K562 (cell line): Measurements from ENCODE around the gene ARMC7. TPM values are rescaled to one million over a fixed set of nuclear protein-coding genes. Genes with fewer than 3 reads are reported as not detected.

ENCODE experiments used
- ATAC-seq: fragments of 200-7000 bp; cut with Tn5 transposase; 3 replicates; pipeline ENCODE4 v1.9.1; 2020; ENCODE audit warnings: moderate library complexity
- BruUV-seq: library from RNA; stranded (reverse); fragments of 400-500 nt; replicated peaks from 2 replicates; lab custom pipeline; 2021; lab: Mats Ljungman, UMichigan
- CTCF ChIA-PET: fragments of 300-600 bp; formaldehyde crosslinking; extraction: SDS; loops from one replicate; lab custom pipeline; 2021; ENCODE audit warnings: low intra/inter-chr PET ratio; lab: Yijun Ruan, JAX
- POLR2A ChIA-PET: fragments of 300-600, 350-650 bp; sonication (Branson Sonifier 250); formaldehyde crosslinking; extraction: SDS; loops from one replicate; lab custom pipeline; 2021; ENCODE audit warnings: antibody characterized with exemption, inconsistent platforms; lab: Yijun Ruan, JAX
- DNase-seq, 4 experiments: peaks; one replicate each; pipeline versions ENCODE4 v3.0.0 to v3.0.0-alpha.2; 2011 to 2018; ENCODE audit warnings: low spot score in 3 of 4, mixed read lengths in 3 of 4; ENCODE audit errors: extremely low read depth in 1 of 4
- FAIRE-seq: peaks from 2 replicates; lab custom pipeline; 2011; peaks lifted over from hg19 to GRCh38; lab: Jason Lieb, UNC
- H2AFZ ChIP-seq: 2 replicates; pipeline ENCODE4 v1.6.0; 2011; ENCODE audit warnings: low read depth, low read length, control low read depth, inconsistent platforms
- H3K27ac ChIP-seq: fragments of 200-600 bp; 3 replicates; pipeline ENCODE4 v1.8.0; 2011; ENCODE audit warnings: low read depth, mild to moderate bottlenecking, control low read depth, inconsistent platforms, low read length, moderate library complexity, mixed read lengths; ENCODE audit errors: extremely low read depth
- H3K27me3 ChIP-seq, 2 experiments: fragments of 300-600 bp in 1 of 2; 2 replicates in 1 of 2; 3 replicates in 1 of 2; pipeline versions ENCODE4 v1.6.0 to v1.8.0; 2011; ENCODE audit warnings: inconsistent platforms in 2 of 2, low read length in 2 of 2, mild to moderate bottlenecking in 1 of 2, mixed read lengths in 1 of 2, moderate library complexity in 1 of 2; ENCODE audit not compliant: control insufficient read depth in 2 of 2, insufficient read depth in 2 of 2
- H3K36me3 ChIP-seq: fragments of 300-600 bp; 3 replicates; pipeline ENCODE4 v1.8.0; 2011; ENCODE audit warnings: mild to moderate bottlenecking, low read length, inconsistent platforms; ENCODE audit not compliant: control insufficient read depth, insufficient read depth
- H3K4me1 ChIP-seq, 2 experiments: fragments of 200-600 bp in 1 of 2; replicated peaks in 1 of 2; 2 replicates in 1 of 2; 3 replicates in 1 of 2; pipeline versions ENCODE4 v1.5.1 to v1.8.0; 2011; ENCODE audit warnings: inconsistent platforms in 2 of 2, low read length in 2 of 2, mild to moderate bottlenecking in 1 of 2, mixed read lengths in 1 of 2, moderate library complexity in 1 of 2; ENCODE audit not compliant: control insufficient read depth in 2 of 2, insufficient read depth in 2 of 2
- H3K4me2 ChIP-seq: 2 replicates; pipeline ENCODE4 v1.6.1; 2011; ENCODE audit warnings: low read length, control low read depth, inconsistent platforms, mixed read lengths; ENCODE audit not compliant: insufficient read depth
- H3K4me3 ChIP-seq: fragments of 200-600 bp; sonication (generic), shearing (Covaris generic); 2 replicates; pipeline ENCODE4 v1.5.1; 2016; ENCODE audit warnings: control low read depth, inconsistent platforms
- H3K79me2 ChIP-seq: fragments of 200-600 bp; 3 replicates; pipeline ENCODE4 v1.8.0; 2011; ENCODE audit warnings: low read length, inconsistent platforms; ENCODE audit not compliant: control insufficient read depth, insufficient read depth
- H3K9ac ChIP-seq, 2 experiments: 2 replicates each; pipeline versions ENCODE4 v1.6.0 to v1.6.1; 2011; ENCODE audit warnings: low read depth in 2 of 2, low read length in 2 of 2, control low read depth in 1 of 2, inconsistent platforms in 1 of 2, mild to moderate bottlenecking in 1 of 2, mixed read lengths in 1 of 2; ENCODE audit not compliant: insufficient read depth in 1 of 2
- H3K9me1 ChIP-seq: one replicate; pipeline ENCODE4 v1.6.0; 2011; ENCODE audit warnings: inconsistent platforms, mild to moderate bottlenecking, low read length, moderate library complexity; ENCODE audit not compliant: control insufficient read depth, insufficient read depth
- H3K9me3 ChIP-seq: replicated peaks from 2 replicates; pipeline ENCODE4 v1.5.1; 2011; ENCODE audit warnings: low read depth, low read length, inconsistent platforms; ENCODE audit not compliant: control insufficient read depth, insufficient read depth
- H4K20me1 ChIP-seq: replicated peaks from 2 replicates; pipeline ENCODE4 v1.6.1; 2011; ENCODE audit warnings: low read length, inconsistent platforms, mixed read lengths; ENCODE audit not compliant: control insufficient read depth, insufficient read depth
- C11orf30 ChIP-seq: fragments of 450-650 bp; IDR thresholded peaks from 2 replicates; pipeline ENCODE4 v1.6.1; 2016; ENCODE audit warnings: low read depth, mild to moderate bottlenecking
- ZNF316 ChIP-seq: fragments of 450-650 bp; IDR thresholded peaks from 2 replicates; pipeline ENCODE4 v1.6.1; 2016
- WGBS: fragments of 100-300 bp; shearing (Covaris generic); methylation state at CpG from one replicate; pipeline ENCODE4 v1.1.6; 2016; ENCODE audit warnings: low coverage, mixed read lengths; ENCODE audit not compliant: insufficient coverage; ENCODE audit errors: missing lambda C conversion rate; 5-methylcytosine and 5-hydroxymethylcytosine counted together
- in situ Hi-C: fragments of 300-500 bp; cut with MboI; formaldehyde crosslinking; loops from 4 replicates; pipeline ENCODE4 v1.15.0; 2018; ENCODE audit warnings: inconsistent platforms, mixed read lengths
- intact Hi-C: fragments of 100-400 bp; cut with micrococcal nuclease; formaldehyde crosslinking; loops from 2 replicates; pipeline ENCODE4 v1.14.2; 2022
- polyA plus RNA-seq, 8 experiments: library from polyadenylated mRNA; depleted of rRNA in 4 of 8; stranded (reverse) in 5 of 8; unstranded in 3 of 8; fragments of >200 nt; fragmentation: Nextera tagmentation in 2 of 8; fragmentation: Illumina TruSeq in 1 of 8; extraction: Ambion mirVana in 2 of 8; extraction: Trizol in 1 of 8; gene quantifications; 2 replicates each; pipeline versions ENCODE4 v1.2.1 to v1.2.3, GENCODE V29; 2011 to 2014; ENCODE audit warnings: inconsistent platforms in 1 of 8, missing spikeins in 1 of 8
- total RNA-seq, 7 experiments: library from RNA; depleted of rRNA in 6 of 7; stranded (reverse); fragments of >200 nt in 6 of 7; fragmentation: Illumina TruSeq in 2 of 7; extraction: Trizol in 2 of 7; gene quantifications; 2 replicates each; pipeline versions ENCODE4 v1.2.1 to v1.2.3, GENCODE V29; 2011 to 2021; ENCODE audit warnings: low replicate concordance in 1 of 7
- TF ChIP-seq, protein P1 (sequence below), 2 experiments: fragments of 450-650 bp in 1 of 2; sonication (generic) in 1 of 2; formaldehyde crosslinking; conservative IDR thresholded peaks; 2 replicates each; pipeline versions ENCODE4 v1.4.0 to v1.8.1; 2020 to 2022; ENCODE audit warnings: mild to moderate bottlenecking in 1 of 2, missing genetic modification reagents in 1 of 2

Gene ARMC7
- total and polyA plus RNA-seq, 9 of the 15 experiments (the other 6 are each of a cell fraction or from before 2014, with no cell fraction given), result 1.4 to 15.2 (median 5.9) TPM

DNA sequence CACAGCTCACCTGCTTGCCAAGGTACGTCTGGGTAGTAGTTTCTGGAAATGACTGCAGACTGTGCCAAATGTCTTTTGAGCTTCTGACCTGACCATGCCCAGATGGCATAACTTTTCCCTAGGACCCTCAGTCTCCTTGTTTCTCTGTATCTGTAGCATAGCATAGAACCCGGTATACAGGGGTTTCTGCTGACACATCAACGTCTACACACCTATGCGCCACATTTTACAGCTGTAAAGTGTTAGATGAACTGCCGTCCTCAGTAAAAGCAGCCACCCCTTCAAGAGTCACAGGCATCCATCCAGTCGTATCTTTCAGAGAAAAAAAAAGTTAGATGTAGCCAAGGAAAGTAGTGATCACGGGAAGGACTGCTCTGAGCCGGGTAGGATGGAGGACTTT, 45.3 kb upstream of the ARMC7 start:
- Histone ChIP-seq H3K4me2 (no peak overlapping the region), H2AFZ (no peak overlapping the region), H4K20me1 (0 out of 2 replicates have a peak, but pooled peaks cover 3% of the 10 kb centered on the region), H3K27me3 (no peaks in the 10 kb centered on the region), H3K4me3 (no peak overlapping the region), H3K27ac (no peak overlapping the region), H3K9ac (peak overlapping the region in 1 of 2 experiments; percentile 55; a peak in 1 of 4 replicates), H3K9me1 (no peaks in the 10 kb centered on the region), H3K36me3 (peaks cover 56% of the 10 kb centered on the region), H3K4me1 (peaks cover 0 to 3% of the 10 kb centered on the region in 2 experiments; a peak in 3 of 5 replicates), H3K9me3 (no peaks in the 10 kb centered on the region), H3K79me2 (no peaks in the 10 kb centered on the region)
- in situ Hi-C loops, result loop anchor here (5.0 kb wide), 1 partner anchor 48 kb away; no protein-coding TSS in a partner anchor
- ATAC-seq (no peak), DNase-seq (no peak), FAIRE-seq (no peak)
- no TSS peak for BruUV-seq
- 88% methylated on average over 8 of the region's 8 CpGs for WGBS
- POLR2A ChIA-PET, result interaction anchor here (0.5 to 0.7 kb wide), 2 partner anchors 28 to 78 kb away, joined by 3 read pairs; no protein-coding TSS in a partner anchor
- CTCF ChIA-PET, result interaction anchor here (0.5 to 1.1 kb wide), 2 partner anchors 107 to 133 kb away, joined by 3 to 4 read pairs; no protein-coding TSS in a partner anchor
- TF ChIP-seq, protein P1, sequence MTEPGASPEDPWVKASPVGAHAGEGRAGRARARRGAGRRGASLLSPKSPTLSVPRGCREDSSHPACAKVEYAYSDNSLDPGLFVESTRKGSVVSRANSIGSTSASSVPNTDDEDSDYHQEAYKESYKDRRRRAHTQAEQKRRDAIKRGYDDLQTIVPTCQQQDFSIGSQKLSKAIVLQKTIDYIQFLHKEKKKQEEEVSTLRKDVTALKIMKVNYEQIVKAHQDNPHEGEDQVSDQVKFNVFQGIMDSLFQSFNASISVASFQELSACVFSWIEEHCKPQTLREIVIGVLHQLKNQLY (CRISPR knock-in tag; conservative IDR thresholded peaks at IDR 0.05), result no peak
- peak; percentile 36; the same call in 1 of the 2 replicates for TF ChIP-seq ZNF316
- peak; percentile 31; the same call in 1 of the 2 replicates for TF ChIP-seq C11orf30
- intact Hi-C loops, result no loop called here
